22Rv1 (cell line): Measurements from ENCODE around the gene EMX1.

Experiments used
- CTCF ChIP-seq: fragments of 450-650 bp; IDR thresholded peaks from 2 replicates; pipeline ENCODE4 v1.5.1; 2017; ENCODE audit warnings: mild to moderate bottlenecking
- ZFX ChIP-seq: fragments of 450-650 bp; IDR thresholded peaks from 2 replicates; pipeline ENCODE4 v1.6.1; 2017; ENCODE audit warnings: antibody characterized with exemption, borderline replicate concordance

GRCh38 chr2:72921088-72921851 lies 4.0 kb downstream of the EMX1 start:
- TF ChIP-seq CTCF (no peak), ZFX (no peak)
